DND-41 (cell line): ENCODE data around the gene MED25.

Experiments used
- EZH2 ChIP-seq: IDR thresholded peaks from 3 replicates; pipeline ENCODE4 v1.6.1; 2012; ENCODE audit warnings: borderline replicate concordance, low read depth, mild to moderate bottlenecking, moderate library complexity, low read length, inconsistent platforms; ENCODE audit not compliant: severe bottlenecking
- TF ChIP-seq, protein P1 (sequence below): IDR thresholded peaks from 2 replicates; pipeline ENCODE4 v1.5.1; 2012; ENCODE audit warnings: borderline replicate concordance, low read length, moderate library complexity, mild to moderate bottlenecking; ENCODE audit not compliant: poor library complexity, severe bottlenecking; ENCODE audit errors: extremely low read depth

DNA sequence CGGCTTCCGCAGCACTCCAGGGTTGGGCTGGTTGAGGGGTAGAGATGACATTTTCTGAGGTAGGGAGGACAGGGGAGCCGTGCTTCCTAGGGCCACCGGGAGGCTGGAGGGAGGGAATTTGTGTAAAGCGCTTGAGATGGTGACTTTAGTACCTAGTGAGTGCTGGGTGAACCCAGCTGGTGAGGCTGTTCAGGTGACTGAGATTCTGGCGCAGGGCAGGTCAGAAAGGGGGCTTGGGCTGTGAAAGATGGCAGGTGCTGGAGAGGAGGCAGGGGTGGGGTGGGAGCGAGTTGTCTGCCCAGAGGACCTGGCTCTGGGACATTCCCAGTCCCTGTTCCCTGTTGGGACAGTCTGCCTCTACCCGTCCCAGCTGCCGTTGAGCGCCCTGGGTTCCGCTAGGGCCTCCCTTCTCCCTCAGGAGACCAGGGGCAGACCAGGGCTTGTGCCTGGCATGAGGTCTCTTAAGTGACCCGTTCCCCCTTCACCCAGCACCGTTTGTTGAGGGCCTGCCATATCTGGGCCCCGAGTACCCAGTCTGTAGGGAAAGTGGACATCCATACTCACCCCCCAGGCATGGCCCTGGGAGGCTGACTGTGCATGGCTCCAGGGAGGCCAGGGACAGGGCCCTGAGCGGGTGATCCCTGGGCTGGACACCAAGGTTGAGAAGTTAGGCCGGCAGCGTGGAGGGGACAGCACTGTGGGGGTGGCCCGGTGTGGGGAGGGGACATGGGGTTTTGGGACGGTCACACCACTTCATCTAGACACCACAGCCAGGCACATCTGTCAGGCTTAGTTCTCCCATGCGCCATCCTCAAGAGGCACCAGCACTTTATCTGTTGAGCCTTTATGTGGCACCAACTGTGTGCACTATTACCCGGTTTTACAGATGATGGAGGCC lies 37.8 kb downstream of the MED25 start:
- TF ChIP-seq, protein P1, sequence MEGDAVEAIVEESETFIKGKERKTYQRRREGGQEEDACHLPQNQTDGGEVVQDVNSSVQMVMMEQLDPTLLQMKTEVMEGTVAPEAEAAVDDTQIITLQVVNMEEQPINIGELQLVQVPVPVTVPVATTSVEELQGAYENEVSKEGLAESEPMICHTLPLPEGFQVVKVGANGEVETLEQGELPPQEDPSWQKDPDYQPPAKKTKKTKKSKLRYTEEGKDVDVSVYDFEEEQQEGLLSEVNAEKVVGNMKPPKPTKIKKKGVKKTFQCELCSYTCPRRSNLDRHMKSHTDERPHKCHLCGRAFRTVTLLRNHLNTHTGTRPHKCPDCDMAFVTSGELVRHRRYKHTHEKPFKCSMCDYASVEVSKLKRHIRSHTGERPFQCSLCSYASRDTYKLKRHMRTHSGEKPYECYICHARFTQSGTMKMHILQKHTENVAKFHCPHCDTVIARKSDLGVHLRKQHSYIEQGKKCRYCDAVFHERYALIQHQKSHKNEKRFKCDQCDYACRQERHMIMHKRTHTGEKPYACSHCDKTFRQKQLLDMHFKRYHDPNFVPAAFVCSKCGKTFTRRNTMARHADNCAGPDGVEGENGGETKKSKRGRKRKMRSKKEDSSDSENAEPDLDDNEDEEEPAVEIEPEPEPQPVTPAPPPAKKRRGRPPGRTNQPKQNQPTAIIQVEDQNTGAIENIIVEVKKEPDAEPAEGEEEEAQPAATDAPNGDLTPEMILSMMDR = peak; percentile 8
- TF ChIP-seq EZH2 = no peak
